HT-29 (cell line): ENCODE results near the gene SVEP1. TPM values are rescaled to one million over a fixed set of nuclear protein-coding genes. Genes with fewer than 3 reads are reported as not detected.
"Not testable (repeated sequence)": the region's sequence is repeated elsewhere in the genome, so short reads cannot be mapped to it uniquely, and the experiment has no call there.

ENCODE experiments used
- DNase-seq: peaks from one replicate; pipeline ENCODE4 v3.0.0-alpha.2; 2015; ENCODE audit warnings: low spot score
- total RNA-seq: library from RNA; depleted of rRNA; stranded (reverse); fragments of >200 nt; shearing (Covaris generic); gene quantifications from 2 replicates; pipeline ENCODE4 v1.2.3, GENCODE V29; 2014

Gene SVEP1
- total RNA-seq, 1 experiment from 2014 or later: not detected

GRCh38 chr9:110447476-110447875 lies 132.1 kb downstream of the SVEP1 start:
- no peak for DNase-seq

DNA sequence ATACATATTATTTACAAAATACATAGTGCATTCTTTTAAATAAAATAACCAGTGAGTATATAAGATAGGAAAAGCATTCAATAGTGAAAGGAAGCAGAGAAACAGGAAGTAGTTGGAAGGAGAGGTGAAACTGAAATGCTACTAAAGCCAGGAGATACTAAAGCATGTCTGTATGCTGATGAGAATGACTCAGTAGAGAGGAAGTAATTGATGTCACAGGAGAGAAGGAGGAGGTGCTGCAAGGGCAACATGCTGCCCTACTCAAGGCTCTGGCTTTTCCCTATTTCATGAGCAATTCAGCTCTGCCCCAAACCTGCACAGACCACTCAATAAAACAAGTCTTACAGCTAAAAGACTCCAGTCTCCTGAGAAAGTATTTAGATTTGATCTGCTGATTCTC lies 133.4 kb downstream of the SVEP1 start:
- no peak for DNase-seq

- DNase-seq: no peak
Observed at GRCh38 chr9:110444911-110445310, 134.6 kb downstream of the SVEP1 start.

DNA sequence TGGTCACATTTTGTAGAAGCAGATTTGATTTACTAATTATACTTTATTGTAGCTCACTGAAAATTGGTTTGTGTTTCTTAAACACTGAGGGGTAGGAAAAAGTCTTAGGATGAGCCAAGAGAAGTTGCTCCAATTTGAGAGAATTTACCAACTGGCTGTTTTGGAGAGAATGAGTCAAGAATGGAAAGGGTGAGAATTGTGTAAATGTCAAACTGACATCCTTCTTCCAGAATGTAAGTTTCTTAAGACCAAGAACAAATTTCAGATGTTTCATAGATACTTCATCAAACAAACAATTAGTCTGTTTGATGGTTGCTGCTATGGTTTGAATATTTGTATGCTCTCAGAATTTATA lies 135.7 kb downstream of the SVEP1 start:
- no peak for DNase-seq

DNA sequence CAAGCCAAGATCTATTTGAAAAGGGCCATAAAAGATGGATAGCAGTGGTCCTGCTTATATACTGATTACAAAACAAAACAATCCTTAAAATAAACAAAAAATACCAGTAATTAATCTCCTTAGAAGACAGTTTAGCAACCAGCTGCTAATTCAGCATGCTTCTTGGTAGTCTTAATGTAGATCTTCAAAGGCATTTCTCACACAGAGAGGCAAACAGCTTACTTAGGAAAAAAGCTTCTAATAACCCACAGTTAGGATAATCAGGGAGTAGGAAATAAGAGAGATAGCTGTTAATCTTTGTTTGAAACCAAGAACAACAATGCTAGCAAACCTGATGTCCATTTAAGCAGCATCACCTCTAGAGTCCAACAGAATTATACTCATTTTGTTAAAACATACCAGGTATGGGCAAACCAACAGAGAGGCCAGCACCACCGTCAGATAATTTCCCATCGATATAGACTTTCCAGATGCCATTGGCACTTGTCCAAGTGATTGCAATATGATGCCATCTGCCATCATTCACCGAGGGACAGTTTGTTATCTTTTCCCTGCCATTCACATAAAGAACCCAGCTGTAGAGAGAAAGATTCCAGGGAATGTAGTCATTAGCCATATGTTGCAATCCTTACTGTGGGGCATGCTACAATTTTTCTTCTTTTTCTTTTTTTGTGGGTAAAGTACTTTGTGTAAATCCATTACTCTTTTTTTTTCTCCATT lies 136.2 kb downstream of the SVEP1 start:
- no peak for DNase-seq

- DNase-seq: no peak
Observed at GRCh38 chr9:110440796-110441195, 138.7 kb downstream of the SVEP1 start.

DNA sequence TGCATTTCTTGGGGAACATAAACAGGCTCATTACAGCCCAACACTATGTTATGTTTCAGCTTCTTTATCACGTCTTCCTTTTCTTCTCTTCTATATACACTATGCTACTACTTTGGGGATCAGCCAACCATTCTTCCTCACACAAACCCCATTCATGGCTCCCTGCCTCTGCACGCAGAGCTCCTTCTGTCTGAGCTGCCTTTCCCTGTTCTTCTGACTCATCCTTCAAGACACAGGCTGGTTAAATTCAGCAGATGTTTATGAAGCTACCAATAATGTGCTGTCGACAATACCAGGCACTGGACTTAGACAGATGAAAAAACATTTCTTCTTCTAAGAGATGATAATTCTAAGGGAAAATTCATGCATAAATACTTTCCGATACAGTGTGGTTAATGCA lies 139.4 kb downstream of the SVEP1 start:
- DNase-seq: no peak

DNA sequence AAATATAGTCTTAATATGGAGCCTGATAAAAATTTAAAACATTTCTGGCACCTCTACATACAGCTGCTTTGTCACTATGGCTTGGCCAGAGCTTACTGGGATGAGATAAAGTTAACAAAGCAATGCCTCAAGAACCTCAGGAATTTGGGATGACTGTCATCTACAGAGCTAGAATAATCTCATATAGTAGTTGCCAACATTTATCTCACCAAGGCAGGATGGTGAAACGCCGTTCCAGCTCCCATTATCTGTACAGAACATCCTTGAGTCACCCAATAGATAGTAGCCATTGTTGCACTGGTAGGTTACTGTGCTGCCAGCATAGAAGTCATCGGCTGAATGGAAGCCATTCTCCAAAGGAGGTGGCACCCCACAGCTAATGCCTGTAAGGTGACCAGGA lies 147.3 kb downstream of the SVEP1 start:
- DNase-seq: no peak

- DNase-seq: no peak
Observed at GRCh38 chr9:110429453-110429852, 150.1 kb downstream of the SVEP1 start.

DNA sequence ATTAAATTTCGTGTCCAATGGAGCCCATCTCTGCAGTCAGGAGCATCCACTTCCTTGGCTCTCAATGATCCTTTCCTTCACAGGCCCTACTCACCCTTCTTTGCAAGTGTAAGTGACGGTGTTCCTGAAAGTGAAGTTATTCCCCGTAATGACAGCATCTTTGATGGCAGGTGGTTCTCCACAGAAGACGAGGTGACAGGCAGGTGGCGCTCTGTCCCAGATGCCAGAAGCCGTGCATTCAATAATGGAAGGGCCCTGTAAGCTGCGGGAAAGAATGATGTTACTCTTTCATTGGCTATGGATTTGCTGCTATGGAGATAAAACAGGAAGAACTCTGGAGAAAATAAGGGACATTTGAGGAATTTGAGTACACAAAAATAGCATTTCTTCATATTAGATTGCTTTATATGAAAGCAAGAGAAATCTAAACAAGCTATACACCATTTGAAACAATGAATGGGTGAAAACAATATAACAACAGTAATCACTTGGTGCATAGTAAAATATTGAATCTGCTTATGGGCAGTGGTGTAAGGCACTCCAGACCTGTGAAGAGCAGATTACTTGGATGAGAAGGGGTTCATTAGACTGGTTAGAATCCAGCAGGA lies 151.9 kb downstream of the SVEP1 start:
- DNase-seq: peak; percentile 69

DNA sequence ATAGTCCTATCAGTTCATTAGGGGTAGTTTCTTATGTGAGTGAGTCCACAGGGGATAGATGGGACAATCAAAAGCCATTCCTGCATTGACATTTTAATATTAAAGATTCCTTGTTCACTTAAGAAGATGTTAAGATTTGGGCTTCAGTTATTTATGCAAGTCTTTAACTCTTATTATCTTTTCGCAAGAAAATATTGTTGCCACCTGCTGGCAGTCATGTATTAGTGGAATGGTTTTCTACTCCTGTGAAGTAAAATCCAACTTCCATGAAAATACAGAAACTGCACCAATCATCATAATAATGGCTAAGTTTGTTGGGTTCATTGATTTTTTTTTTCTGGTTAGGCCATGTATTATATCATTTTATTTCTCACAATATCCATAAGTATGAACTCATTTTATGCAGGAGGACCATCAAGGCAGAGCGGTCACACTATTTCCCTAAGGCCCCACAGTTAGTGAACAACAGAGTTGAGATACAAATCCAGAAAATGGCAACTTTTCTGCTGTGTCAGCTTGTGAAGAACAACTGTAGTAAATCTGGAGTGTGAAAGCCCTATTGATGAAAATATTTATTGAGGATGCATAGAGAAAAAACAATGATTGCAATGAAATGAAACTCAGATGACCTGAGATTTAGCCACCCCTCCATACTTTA lies 153.4 kb downstream of the SVEP1 start:
- peak; percentile 38 for DNase-seq

GRCh38 chr9:110414471-110414870 lies 165.1 kb downstream of the SVEP1 start:
- DNase-seq: no peak

DNA sequence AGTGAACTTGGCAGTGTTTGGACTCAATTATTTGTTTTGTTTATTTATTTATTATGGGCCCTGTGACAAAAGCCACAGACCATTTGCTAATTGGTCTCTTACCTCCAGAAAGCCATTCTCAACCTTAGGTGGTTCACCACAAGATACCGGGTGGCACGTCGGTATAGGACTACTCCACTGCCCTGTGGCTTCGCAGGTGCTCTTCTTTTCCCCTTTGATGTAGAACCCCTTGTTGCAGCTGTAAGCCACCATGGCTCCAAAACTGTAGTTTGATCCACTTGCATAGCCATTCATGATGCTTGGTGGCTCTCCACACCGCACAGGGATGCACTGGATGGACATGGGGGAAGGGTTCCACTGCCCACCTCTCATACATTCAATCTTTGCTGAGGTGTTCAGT lies 168.6 kb downstream of the SVEP1 start:
- no peak for DNase-seq

- no peak for DNase-seq
Observed at GRCh38 chr9:110408598-110408997, 170.9 kb downstream of the SVEP1 start.

- DNase-seq: no peak
Observed at GRCh38 chr9:110405858-110406443, 173.6 kb downstream of the SVEP1 start.

DNA sequence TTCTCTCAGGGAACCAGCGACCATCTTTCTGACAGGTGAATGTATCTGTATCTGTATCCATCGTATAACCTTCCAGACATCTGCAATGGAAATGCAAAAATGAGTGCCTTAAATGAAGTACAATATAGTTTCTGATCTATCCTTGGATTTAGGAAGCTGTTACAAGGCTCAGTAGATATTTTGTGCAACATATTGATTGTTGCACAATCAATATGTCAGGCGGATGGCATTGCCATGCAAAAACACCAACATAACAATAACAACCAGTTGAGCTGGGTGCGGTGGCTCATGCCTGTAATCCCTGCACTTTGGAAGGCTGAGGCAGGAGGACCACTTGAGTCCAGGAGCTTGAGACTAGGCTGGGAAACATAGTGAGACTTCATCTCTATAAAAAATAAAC lies 175.1 kb downstream of the SVEP1 start:
- no peak for DNase-seq

DNA sequence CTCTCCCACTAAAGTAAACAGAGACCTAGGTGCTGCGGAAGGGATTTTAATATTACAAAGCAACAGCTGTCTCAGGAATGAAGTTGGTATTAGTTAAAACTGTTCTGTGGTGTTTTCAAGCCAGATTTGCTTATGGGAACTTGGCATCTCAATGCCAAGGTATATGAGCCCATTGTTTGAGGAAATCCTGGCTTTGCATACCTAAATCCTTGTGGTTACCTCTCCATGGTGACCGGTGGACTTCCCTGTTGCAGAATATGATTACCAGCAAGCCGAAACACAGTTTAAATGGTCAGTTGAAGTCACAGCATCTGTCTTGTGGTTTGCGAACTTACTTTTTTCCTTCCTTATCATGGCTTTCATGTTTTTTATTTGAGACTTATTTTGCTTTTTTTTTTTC lies 179.6 kb downstream of the SVEP1 start:
- peak; percentile 25 for DNase-seq

DNA sequence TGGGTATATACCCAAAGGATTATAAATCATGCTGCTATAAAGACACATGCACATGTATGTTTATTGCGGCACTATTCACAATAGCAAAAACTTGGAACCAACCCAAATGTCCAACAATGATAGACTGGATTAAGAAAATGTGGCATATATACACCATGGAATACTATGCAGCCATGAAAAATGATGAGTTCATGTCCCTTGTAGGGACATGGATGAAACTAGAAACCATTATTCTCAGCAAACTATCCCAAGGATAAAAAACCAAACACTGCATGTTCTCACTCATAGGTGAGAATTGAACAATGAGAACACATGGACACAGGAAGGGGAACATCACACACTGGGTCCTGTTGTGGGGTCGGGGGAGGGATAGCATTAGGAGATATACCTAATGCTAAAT lies 180.5 kb downstream of the SVEP1 start:
- DNase-seq: not testable (repeated sequence)

DNA sequence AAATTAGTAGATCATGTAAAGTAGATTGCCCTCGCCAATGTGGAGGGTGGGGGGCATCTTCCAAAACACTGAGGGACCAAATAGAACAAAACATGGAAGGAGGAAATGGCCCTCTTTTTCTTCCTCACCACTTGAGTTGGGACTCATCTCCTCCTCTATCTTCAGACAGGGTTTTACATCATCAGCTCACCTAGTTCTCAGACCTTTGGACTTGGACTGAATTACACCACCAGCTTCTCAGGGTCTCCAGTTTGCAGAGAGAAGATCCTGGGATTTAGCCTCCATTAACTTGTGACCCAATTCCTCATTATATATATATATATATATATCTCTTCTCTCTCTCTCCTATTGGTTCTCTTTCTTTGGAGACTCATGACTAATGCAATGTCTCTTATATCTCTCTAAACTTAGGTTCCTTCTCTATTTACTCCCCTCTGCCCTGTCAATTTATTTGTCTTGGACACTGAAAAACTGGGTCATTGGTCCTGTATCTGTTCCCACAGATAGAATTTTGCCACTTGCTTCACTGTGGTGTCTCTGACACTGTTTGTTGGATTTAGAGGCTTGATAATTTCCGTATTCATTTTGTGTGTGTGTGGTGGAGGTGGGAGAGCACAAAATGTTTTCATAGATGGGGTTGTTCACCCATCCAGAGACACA lies 187.6 kb downstream of the SVEP1 start:
- no peak for DNase-seq

- DNase-seq: no peak
Observed at GRCh38 chr9:110389148-110389750, 190.3 kb downstream of the SVEP1 start.

DNA sequence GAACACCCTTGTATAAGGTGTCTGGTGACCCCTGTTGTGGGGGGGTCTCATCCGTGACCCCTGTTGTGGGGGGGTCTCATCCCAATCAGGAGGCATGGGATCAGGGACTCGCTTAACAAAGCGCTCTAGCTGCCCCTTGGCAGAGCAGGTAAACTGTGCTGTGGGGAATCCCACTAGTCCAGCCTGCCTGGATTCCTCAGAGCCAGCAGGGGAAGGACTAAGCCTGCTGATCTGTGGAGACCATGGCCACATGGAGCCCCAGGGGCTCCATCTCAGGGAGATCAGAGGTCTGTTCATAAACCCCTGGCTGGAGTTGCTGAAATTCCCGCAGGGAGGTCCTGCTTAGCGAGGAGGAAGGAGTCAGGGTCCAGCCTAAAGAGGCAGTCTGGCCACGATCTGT lies 196.1 kb downstream of the SVEP1 start:
- no peak for DNase-seq

- no peak for DNase-seq
Observed at GRCh38 chr9:110382731-110383130, 196.8 kb downstream of the SVEP1 start.
